ENCODE results near the gene HELZ.

HELZ gene

GRCh38 chr17:67050066-67050465, 194.9 kb downstream of the HELZ start:
- TF ChIP-seq CTCF (IDR thresholded peaks at IDR 0.05; ENCODE audit: low read depth, low read length): no peak

GRCh38 chr17:67049025-67049739, 195.8 kb downstream of the HELZ start:
- no peak for TF ChIP-seq CTCF (IDR thresholded peaks at IDR 0.05; ENCODE audit: low read depth, low read length)
- H3K4me3 ChIP-seq (ENCODE audit: low read depth, low read length): no peak overlapping the region

More at GRCh38 chr17:67050066-67050465, 194.9 kb downstream of the HELZ start:
- H3K4me3 ChIP-seq (ENCODE audit: low read depth, low read length): no peak overlapping the region

DNA sequence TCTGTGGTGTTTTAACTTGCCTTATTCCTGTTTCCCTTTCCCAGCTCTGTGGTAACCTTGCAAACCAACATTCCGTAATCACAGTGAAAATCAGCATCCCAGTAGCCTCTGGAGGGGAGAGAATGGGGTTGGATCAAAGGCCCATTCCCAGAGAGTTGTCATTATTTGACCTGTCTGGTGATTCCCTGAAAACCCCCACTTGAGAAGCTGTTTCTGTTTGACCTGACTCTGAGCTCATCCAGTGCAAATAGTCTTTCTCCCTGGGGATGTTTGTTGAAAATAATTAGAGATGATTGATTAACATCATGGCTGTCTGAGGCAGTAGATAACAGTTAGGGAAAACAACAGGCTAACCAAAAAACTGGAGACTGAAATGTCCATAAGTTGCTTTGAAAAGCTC, 197.6 kb downstream of the HELZ start:
- TF ChIP-seq CTCF (IDR thresholded peaks at IDR 0.05; ENCODE audit: low read depth, low read length): no peak
- H3K4me3 ChIP-seq (ENCODE audit: low read depth, low read length): no peak overlapping the region

DNA sequence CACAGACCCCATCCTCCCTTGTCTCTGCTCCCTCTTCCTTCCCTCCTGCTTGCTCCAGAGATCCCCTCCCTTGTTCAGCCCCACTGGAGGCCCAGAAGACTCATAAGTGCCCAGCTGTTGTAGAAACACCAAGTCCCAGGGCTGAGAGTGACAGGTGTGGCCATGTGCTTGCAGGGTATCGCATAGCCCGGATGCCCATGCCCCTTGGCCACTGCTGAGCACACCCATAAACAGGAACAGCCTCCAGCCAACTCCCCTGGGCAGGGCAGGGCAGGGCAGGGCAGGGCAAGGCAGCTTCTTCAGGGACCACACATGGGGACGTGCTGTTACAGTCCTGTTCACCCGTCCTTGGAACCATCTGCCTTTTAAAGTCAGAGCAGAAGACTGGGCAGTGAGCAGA, 198.6 kb downstream of the HELZ start:
- TF ChIP-seq CTCF (IDR thresholded peaks at IDR 0.05; ENCODE audit: low read depth, low read length): no peak
- H3K4me3 ChIP-seq (ENCODE audit: low read depth, low read length): no peak overlapping the region

DNA sequence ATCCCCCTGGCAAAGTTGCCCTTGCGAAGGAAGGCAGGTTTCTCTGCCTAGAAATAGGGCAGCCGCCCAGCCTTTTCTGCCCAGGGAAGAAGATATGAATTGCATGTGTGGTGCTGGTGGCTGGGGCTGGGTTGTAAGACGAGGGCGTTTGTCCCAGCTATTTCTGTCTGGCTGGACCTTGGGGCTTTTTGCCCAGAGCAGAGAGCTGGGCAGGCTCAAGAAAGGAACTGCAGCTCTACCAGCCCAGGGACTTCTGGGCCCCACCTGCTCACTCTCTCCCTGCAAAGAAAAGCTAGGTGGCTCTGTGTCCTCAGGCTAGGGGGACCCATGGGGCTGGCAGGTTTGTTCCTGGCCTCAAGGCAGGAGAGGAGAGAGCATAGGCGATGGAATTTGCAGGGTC, 200.1 kb downstream of the HELZ start:
- H3K4me3 ChIP-seq (ENCODE audit: low read depth, low read length): no peak overlapping the region
- no peak for TF ChIP-seq CTCF (IDR thresholded peaks at IDR 0.05; ENCODE audit: low read depth, low read length)

- H3K4me3 ChIP-seq (ENCODE audit: low read depth, low read length): no peak within 1 kb of the TSS
- no peak for TF ChIP-seq CTCF (IDR thresholded peaks at IDR 0.05; ENCODE audit: low read depth, low read length)
Observed at GRCh38 chr17:67044016-67044772, 200.8 kb downstream of the HELZ start, which contains the start of gene CACNG1. Gene CACNG1 (plus strand): TSS chr17:67044554. CDS start chr17:67044661, 107 bp downstream.

- no peak overlapping the region for H3K4me3 ChIP-seq (ENCODE audit: low read depth, low read length)
- TF ChIP-seq CTCF (IDR thresholded peaks at IDR 0.05; ENCODE audit: low read depth, low read length): no peak
Observed at GRCh38 chr17:67043283-67043682, 201.7 kb downstream of the HELZ start.
